Adrenal gland (tissue), 12 donors: ENCODE measurements around the gene AUTS2. TPM values are rescaled to one million over a fixed set of nuclear protein-coding genes. Genes with fewer than 3 reads are reported as not detected.
"Not testable (repeated sequence)": the region's sequence is repeated elsewhere in the genome, so short reads cannot be mapped to it uniquely, and the experiment has no call there.

Experiments
- DNase-seq, 7 donors: peaks; one replicate each; pipeline ENCODE4 v3.0.0-alpha.2; 2019 to 2020
- H3K27ac ChIP-seq, 5 donors: fragments of 200-600 bp; sonication (generic) in 4 of 5; 1 replicate in 3 of 5; 2 replicates in 2 of 5; pipeline versions ENCODE4 v1.5.1 to v1.8.0; 2016 to 2020; ENCODE audit warnings: mild to moderate bottlenecking in 1 of 5
- H3K27me3 ChIP-seq: fragments of 200-600 bp; 2 replicates; pipeline ENCODE4 v1.8.0; 2021
- H3K36me3 ChIP-seq, 2 donors: fragments of 200-600 bp; replicated peaks in 1 of 2; 1 replicate in 1 of 2; 2 replicates in 1 of 2; pipeline versions ENCODE4 v1.5.1 to v1.8.0; 2018 to 2022
- H3K4me1 ChIP-seq, 2 donors: fragments of 200-600 bp; replicated peaks in 1 of 2; 1 replicate in 1 of 2; 2 replicates in 1 of 2; pipeline versions ENCODE4 v1.5.1 to v1.8.0; 2018 to 2021
- H3K4me3 ChIP-seq, 4 donors: fragments of 200-600 bp; sonication (generic) in 3 of 4; one replicate each; pipeline ENCODE4 v1.5.1; 2016 to 2018
- H3K9me3 ChIP-seq, 3 donors: fragments of 200-600 bp; sonication (generic) in 1 of 3; replicated peaks in 1 of 3; 1 replicate in 2 of 3; 2 replicates in 1 of 3; pipeline versions ENCODE4 v1.5.1 to v1.8.0; 2016 to 2021
- CTCF ChIP-seq, 6 experiments: fragments of 450-650 bp in 4 of 6; fragments of 200-600 bp in 2 of 6; sonication (generic) in 1 of 6; IDR thresholded peaks; 1 replicate in 5 of 6; 2 replicates in 1 of 6; pipeline versions ENCODE4 v1.5.1 to v1.8.0; 2016 to 2021; ENCODE audit warnings: antibody characterized with exemption in 6 of 6, mild to moderate bottlenecking in 2 of 6, moderate library complexity in 1 of 6
- POLR2A ChIP-seq, 2 donors: fragments of 450-650 bp; IDR thresholded peaks; one replicate each; pipeline ENCODE4 v1.6.1; 2017; ENCODE audit warnings: antibody characterized with exemption in 2 of 2, mild to moderate bottlenecking in 2 of 2, moderate library complexity in 1 of 2
- WGBS, 4 donors: extraction: QIAGEN DNeasy Blood & Tissue Kit in 2 of 4; methylation state at CpG; one replicate each; pipeline versions ENCODE4 v1.1.5 to v1.1.7; 2013 to 2017; 5-methylcytosine and 5-hydroxymethylcytosine counted together
- intact Hi-C, 2 donors: fragments of 100-400 bp; cut with DNase I; formaldehyde crosslinking; loops; one replicate each; pipeline versions ENCODE4 v1.14.1 to v1.15.0; 2022 to 2023
- polyA plus RNA-seq, 3 donors: library from polyadenylated mRNA; stranded (reverse); fragments of 200-250 nt in 2 of 3; fragments of 350-450 nt in 1 of 3; fragmentation: Illumina TruSeq in 1 of 3; extraction: RNeasy Lipid Tissue Mini Kit (QIAGEN cat#74804) in 1 of 3; gene quantifications; one replicate each; pipeline ENCODE4 v1.2.3, GENCODE V29; 2013 to 2014
- total RNA-seq, 9 donors: library from RNA; depleted of rRNA in 4 of 9; stranded (reverse); fragments of >200 nt in 4 of 9; fragments of 120-200 nt in 1 of 9; fragmentation: NEBNext Ultra II Directional in 1 of 9; extraction: Animal tissue kit (Norgen Biotek cat#: 25700) in 1 of 9; gene quantifications; one replicate each; pipeline versions ENCODE4 v1.1.0 to v1.2.4, GENCODE V29; 2013 to 2023
- donor health status: healthy with polysubstance abuse.
- donor health status: Bipolar disorder and iron deficiency.
- donor health status: DM: yes; HTN: yes; CAD: no.
- donor health status: DM: no; HTN: no; CAD: no.
- donor health status: DM: no; HTN: no; CAD: no.
- donor health status: DM: yes; HTN: yes; CAD: no.

Gene AUTS2
- total and polyA plus RNA-seq, 12 donors, result 6.4 to 44.0 (median 15.2) TPM

GRCh38 chr7:70356787-70357328 lies 758.6 kb downstream of the AUTS2 start:
- no peaks in the 10 kb centered on the region for H3K27me3 ChIP-seq
- H3K4me1 ChIP-seq, result no peaks in the 10 kb centered on the region
- H3K9me3 ChIP-seq, result no peaks in the 10 kb centered on the region
- no peak overlapping the region for H3K27ac ChIP-seq
- no peak for TF ChIP-seq CTCF (IDR thresholded peaks at IDR 0.05)
- no peak for TF ChIP-seq POLR2A (IDR thresholded peaks at IDR 0.05)
- no peak overlapping the region for H3K4me3 ChIP-seq
- intact Hi-C loops, result no loop called here
- WGBS, 4 donors, result 82 to 90% (median 85%) methylated on average over 5 of the region's 5 CpGs
- H3K36me3 ChIP-seq, result no peaks in the 10 kb centered on the region
- no peak for DNase-seq

GRCh38 chr7:70360557-70360956 lies 762.3 kb downstream of the AUTS2 start:
- Histone ChIP-seq H3K36me3 (no peaks in the 10 kb centered on the region), H3K27ac (no peak overlapping the region), H3K4me1 (no peaks in the 10 kb centered on the region), H3K4me3 (no peak overlapping the region), H3K9me3 (no peaks in the 10 kb centered on the region), H3K27me3 (no peaks in the 10 kb centered on the region)
- peak in 2 of 7 donors; percentile 16 to 19 for DNase-seq
- TF ChIP-seq POLR2A (IDR thresholded peaks at IDR 0.05) (no peak), CTCF (IDR thresholded peaks at IDR 0.05) (no peak)
- WGBS, 4 donors, result 82 to 92% (median 88%) methylated on average over 4 of the region's 4 CpGs
- intact Hi-C loops, result no loop called here

- no peaks in the 10 kb centered on the region for H3K27me3 ChIP-seq
- no peak for DNase-seq
- no peaks in the 10 kb centered on the region for H3K4me1 ChIP-seq
- 59 to 75% (median 62%) methylated on average over 1 of the region's 1 CpG for WGBS, 4 donors
- intact Hi-C loops, result no loop called here
- H3K4me3 ChIP-seq, result no peak overlapping the region
- H3K27ac ChIP-seq, result no peak overlapping the region
- TF ChIP-seq POLR2A (IDR thresholded peaks at IDR 0.05) (no peak), CTCF (IDR thresholded peaks at IDR 0.05) (no peak)
- H3K9me3 ChIP-seq, result no peaks in the 10 kb centered on the region
- H3K36me3 ChIP-seq, result no peaks in the 10 kb centered on the region
Measured at GRCh38 chr7:70361821-70362220, 763.5 kb downstream of the AUTS2 start.

GRCh38 chr7:70364393-70364792 lies 766.1 kb downstream of the AUTS2 start:
- H3K27ac ChIP-seq, DNase-seq, H3K4me1 ChIP-seq, H3K9me3 ChIP-seq, H3K27me3 ChIP-seq, intact Hi-C loops, H3K4me3 ChIP-seq, H3K36me3 ChIP-seq: not testable (repeated sequence)
- WGBS, 4 donors, result 94 to 100% (median 98%) methylated on average over 3 of the region's 3 CpGs

GRCh38 chr7:70371652-70372051 lies 773.4 kb downstream of the AUTS2 start:
- Histone ChIP-seq H3K36me3 (no peaks in the 10 kb centered on the region), H3K27me3 (no peaks in the 10 kb centered on the region), H3K4me1 (no peaks in the 10 kb centered on the region), H3K27ac (no peak overlapping the region), H3K4me3 (no peak overlapping the region), H3K9me3 (no peaks in the 10 kb centered on the region)
- 32 to 74% (median 46%) methylated on average over 1 of the region's 1 CpG for WGBS, 4 donors
- intact Hi-C loops, result no loop called here
- TF ChIP-seq CTCF (IDR thresholded peaks at IDR 0.05) (no peak), POLR2A (IDR thresholded peaks at IDR 0.05) (no peak)
- no peak for DNase-seq
